Central memory CD8-positive, alpha-beta T cell (primary cell): Measurements from ENCODE around the gene IL20.
A peak's percentile ranks its signal among the peaks of the same experiment; 100 is the strongest.

Experiments used
- ATAC-seq: fragments of 150-1000 bp; cut with Tn5 transposase; replicated peaks from 2 replicates; pipeline ENCODE4 v1.10.0; 2022; ENCODE audit warnings: mild to moderate bottlenecking, moderate FRiP score, moderate number of reproducible peaks; ENCODE audit not compliant: poor library complexity, severe bottlenecking; ENCODE audit errors: extremely low read depth
- DNase-seq, 2 donors: peaks; one replicate each; pipeline ENCODE4 v3.0.0; 2021; ENCODE audit warnings: low spot score in 2 of 2
- H3K27ac Mint-ChIP-seq: one replicate; pipeline ENCODE4 v1.8.0; 2022; ENCODE audit warnings: low read depth, mild to moderate bottlenecking, moderate library complexity, mixed read lengths
- H3K27me3 Mint-ChIP-seq: one replicate; pipeline ENCODE4 v1.8.0; 2022; ENCODE audit warnings: mixed read lengths
- H3K36me3 Mint-ChIP-seq: one replicate; pipeline ENCODE4 v1.8.0; 2022; ENCODE audit warnings: mild to moderate bottlenecking, moderate library complexity, mixed read lengths; ENCODE audit not compliant: insufficient read depth
- H3K4me1 Mint-ChIP-seq: one replicate; pipeline ENCODE4 v1.8.0; 2022; ENCODE audit warnings: mixed read lengths
- H3K4me3 Mint-ChIP-seq: one replicate; pipeline ENCODE4 v1.8.0; 2022; ENCODE audit warnings: mild to moderate bottlenecking, moderate library complexity, mixed read lengths
- H3K9me3 Mint-ChIP-seq: one replicate; pipeline ENCODE4 v1.8.0; 2022; ENCODE audit warnings: mixed read lengths

Gene IL20

DNA sequence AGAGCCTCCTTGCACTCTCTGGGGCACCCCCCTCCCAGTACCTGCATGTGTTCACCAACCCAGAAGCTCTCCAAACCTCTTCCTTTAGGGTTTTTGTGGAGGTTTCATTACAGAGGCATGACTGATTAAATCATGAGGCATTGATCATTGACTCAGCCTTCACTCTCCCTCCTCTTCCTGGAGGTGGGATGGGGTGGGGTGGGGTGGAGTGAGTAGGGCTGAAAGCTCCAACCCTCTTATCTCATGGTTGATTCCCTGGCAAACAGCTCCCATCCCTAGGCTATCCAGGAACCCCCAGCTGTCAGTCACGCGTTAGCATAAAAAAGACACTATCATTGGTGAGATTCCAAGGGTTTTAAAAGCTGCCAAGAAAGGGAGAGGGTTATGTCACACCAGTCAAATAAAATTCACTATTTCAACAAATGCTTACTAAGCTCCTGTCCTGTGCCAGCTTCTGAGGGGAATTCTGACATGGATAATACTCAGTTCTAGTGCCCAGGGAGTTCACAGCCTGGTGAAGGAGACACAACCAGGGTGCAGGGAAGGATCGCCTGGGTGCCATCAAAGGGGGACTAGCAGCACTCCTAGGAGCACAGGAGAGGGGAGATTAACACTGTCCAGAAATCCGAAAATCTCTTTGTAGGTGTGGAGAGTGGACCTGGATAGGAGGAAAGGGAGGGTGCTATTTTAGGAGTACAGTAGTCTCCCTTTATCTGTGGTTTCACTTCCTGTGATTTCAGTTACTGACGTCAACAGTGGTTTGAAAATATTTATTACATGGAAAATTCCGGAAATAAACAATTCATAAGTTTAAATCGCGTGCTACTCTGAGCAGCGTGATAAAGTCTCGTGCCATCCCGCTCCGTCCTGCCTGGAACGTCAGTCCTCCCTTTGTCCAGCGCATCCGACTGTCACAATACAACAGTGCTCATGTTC, 25.0 kb downstream of the IL20 start:
- peaks cover 12% of the 10 kb centered on the region for H3K4me1 Mint-ChIP-seq
- no peak overlapping the region for H3K27ac Mint-ChIP-seq
- no peak overlapping the region for H3K4me3 Mint-ChIP-seq
- peaks cover 35% of the 10 kb centered on the region for H3K27me3 Mint-ChIP-seq
- peak; percentile 19 for ATAC-seq
- no peak for DNase-seq
- no peaks in the 10 kb centered on the region for H3K9me3 Mint-ChIP-seq
- no peaks in the 10 kb centered on the region for H3K36me3 Mint-ChIP-seq

GRCh38 chr1:206891412-206891811, 26.0 kb downstream of the IL20 start:
- no peak for ATAC-seq
- H3K27ac Mint-ChIP-seq: no peak overlapping the region
- peaks cover 42% of the 10 kb centered on the region for H3K27me3 Mint-ChIP-seq
- no peaks in the 10 kb centered on the region for H3K9me3 Mint-ChIP-seq
- DNase-seq: no peak
- no peaks in the 10 kb centered on the region for H3K36me3 Mint-ChIP-seq
- peaks cover 12% of the 10 kb centered on the region for H3K4me1 Mint-ChIP-seq
- no peak overlapping the region for H3K4me3 Mint-ChIP-seq

DNA sequence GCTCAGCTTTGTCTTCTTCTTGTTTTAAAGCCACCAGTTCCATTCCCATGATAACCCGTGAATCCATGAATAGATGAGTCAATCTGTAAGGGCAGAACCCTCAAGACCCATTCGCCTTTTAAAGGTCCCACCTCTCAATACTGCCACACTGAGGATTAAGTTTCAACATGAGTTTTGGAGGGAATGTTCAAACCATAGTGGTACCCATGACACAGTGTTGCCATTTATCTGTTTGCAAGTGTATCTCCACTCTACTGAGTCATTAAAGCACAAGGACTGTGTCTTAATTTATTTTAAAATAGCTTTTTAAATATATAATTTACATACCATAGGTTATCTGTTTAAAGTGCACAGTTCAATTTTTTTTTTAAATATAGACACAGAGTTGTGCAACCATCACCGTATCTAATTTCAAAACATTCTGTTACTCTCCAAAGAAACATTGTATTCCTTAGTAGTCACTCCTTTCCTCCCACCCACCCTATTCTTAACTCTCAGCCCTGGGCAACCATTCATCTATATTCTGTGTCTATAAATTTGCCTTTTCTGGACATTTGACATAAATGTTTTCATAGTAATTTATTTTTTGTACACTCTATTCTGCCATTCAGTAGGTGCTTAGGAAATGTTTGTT, 27.0 kb downstream of the IL20 start:
- Mint-ChIP-seq H3K4me3 (no peak overlapping the region), H3K4me1 (peaks cover 12% of the 10 kb centered on the region), H3K27me3 (peaks cover 42% of the 10 kb centered on the region), H3K9me3 (no peaks in the 10 kb centered on the region), H3K27ac (no peak overlapping the region), H3K36me3 (no peaks in the 10 kb centered on the region)
- no peak for DNase-seq
- no peak for ATAC-seq

DNA sequence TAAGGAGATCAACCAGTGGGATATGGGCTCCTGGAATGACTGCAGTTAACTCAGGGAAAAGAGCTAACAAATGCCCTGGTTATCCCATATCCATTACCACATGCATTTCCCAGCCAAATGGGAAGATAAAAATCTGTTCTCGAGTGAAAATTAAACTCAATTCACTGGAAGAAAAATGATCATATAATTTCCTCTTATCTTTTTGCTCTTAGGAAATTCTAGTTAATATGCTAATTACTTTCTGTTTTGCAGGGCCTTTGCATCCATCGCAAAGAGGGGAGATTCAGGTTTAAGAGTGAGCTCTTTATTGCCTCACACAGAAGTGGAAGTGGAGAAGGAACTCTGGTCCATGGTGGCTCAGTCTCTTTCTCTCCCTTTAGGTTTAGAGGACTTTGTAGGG, 28.0 kb downstream of the IL20 start:
- ATAC-seq (no peak), DNase-seq (no peak)
- H3K9me3 Mint-ChIP-seq: no peaks in the 10 kb centered on the region
- peaks cover 12% of the 10 kb centered on the region for H3K4me1 Mint-ChIP-seq
- H3K27me3 Mint-ChIP-seq: peaks cover 42% of the 10 kb centered on the region
- H3K27ac Mint-ChIP-seq: no peak overlapping the region
- no peak overlapping the region for H3K4me3 Mint-ChIP-seq
- H3K36me3 Mint-ChIP-seq: no peaks in the 10 kb centered on the region

- no peaks in the 10 kb centered on the region for H3K9me3 Mint-ChIP-seq
- no peak for ATAC-seq
- H3K36me3 Mint-ChIP-seq: peaks cover 2% of the 10 kb centered on the region
- H3K4me1 Mint-ChIP-seq: peaks cover 23% of the 10 kb centered on the region
- H3K4me3 Mint-ChIP-seq: no peak overlapping the region
- H3K27me3 Mint-ChIP-seq: peaks cover 42% of the 10 kb centered on the region
- H3K27ac Mint-ChIP-seq: no peak overlapping the region
- no peak for DNase-seq
These were observed 29.9 kb downstream of the IL20 start for GRCh38 chr1:206895325-206895724.

- ATAC-seq (no peak), DNase-seq (no peak)
- Mint-ChIP-seq H3K4me1 (peaks cover 25% of the 10 kb centered on the region), H3K27me3 (peaks cover 41% of the 10 kb centered on the region), H3K4me3 (no peak overlapping the region), H3K36me3 (peaks cover 2% of the 10 kb centered on the region), H3K27ac (no peak overlapping the region), H3K9me3 (no peaks in the 10 kb centered on the region)
These were observed 30.4 kb downstream of the IL20 start for GRCh38 chr1:206895837-206896242.

DNA sequence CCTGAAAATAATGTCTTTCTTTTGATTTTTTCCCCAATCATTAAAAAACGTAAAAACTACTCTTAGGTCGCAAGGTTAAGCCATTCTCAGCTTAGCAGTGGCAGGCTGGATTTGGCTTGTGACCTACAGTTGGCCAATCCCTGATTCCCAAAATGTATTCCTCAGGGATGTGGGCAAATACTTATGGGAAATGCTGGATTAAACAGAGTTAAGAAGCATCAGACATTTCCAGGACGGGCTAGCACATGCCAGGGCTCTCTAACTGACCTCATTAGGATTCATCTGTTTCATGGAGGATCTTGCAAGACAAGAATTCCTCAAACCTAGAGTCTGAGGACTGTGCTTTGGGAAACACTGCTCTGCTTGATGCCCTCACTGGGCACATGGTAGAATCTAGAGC, 30.8 kb downstream of the IL20 start:
- no peak overlapping the region for H3K4me3 Mint-ChIP-seq
- peaks cover 36% of the 10 kb centered on the region for H3K27me3 Mint-ChIP-seq
- no peaks in the 10 kb centered on the region for H3K9me3 Mint-ChIP-seq
- H3K36me3 Mint-ChIP-seq: peaks cover 2% of the 10 kb centered on the region
- no peak overlapping the region for H3K27ac Mint-ChIP-seq
- H3K4me1 Mint-ChIP-seq: peaks cover 25% of the 10 kb centered on the region
- ATAC-seq (no peak), DNase-seq (no peak)

- Mint-ChIP-seq H3K4me1 (peaks cover 20% of the 10 kb centered on the region), H3K27me3 (peaks cover 28% of the 10 kb centered on the region), H3K36me3 (peaks cover 7% of the 10 kb centered on the region), H3K4me3 (no peak within 1 kb of the TSS), H3K27ac (no peak within 1 kb of the TSS), H3K9me3 (no peaks in the 10 kb centered on the region)
- ATAC-seq (no peak), DNase-seq (no peak)
These were observed 31.8 kb downstream of the IL20 start, which contains the start of gene IL24 for GRCh38 chr1:206897175-206897574. Gene IL24 (plus strand): TSS chr1:206897443. CDS start chr1:206897833, 390 bp downstream.

- H3K27me3 Mint-ChIP-seq: peaks cover 24% of the 10 kb centered on the region
- DNase-seq (no peak), ATAC-seq (no peak)
- H3K27ac Mint-ChIP-seq: peak overlapping the region; percentile 80
- H3K36me3 Mint-ChIP-seq: peaks cover 13% of the 10 kb centered on the region
- no peak overlapping the region for H3K4me3 Mint-ChIP-seq
- no peaks in the 10 kb centered on the region for H3K9me3 Mint-ChIP-seq
- peaks cover 20% of the 10 kb centered on the region for H3K4me1 Mint-ChIP-seq
These were observed 32.9 kb downstream of the IL20 start for GRCh38 chr1:206898089-206898914.

DNA sequence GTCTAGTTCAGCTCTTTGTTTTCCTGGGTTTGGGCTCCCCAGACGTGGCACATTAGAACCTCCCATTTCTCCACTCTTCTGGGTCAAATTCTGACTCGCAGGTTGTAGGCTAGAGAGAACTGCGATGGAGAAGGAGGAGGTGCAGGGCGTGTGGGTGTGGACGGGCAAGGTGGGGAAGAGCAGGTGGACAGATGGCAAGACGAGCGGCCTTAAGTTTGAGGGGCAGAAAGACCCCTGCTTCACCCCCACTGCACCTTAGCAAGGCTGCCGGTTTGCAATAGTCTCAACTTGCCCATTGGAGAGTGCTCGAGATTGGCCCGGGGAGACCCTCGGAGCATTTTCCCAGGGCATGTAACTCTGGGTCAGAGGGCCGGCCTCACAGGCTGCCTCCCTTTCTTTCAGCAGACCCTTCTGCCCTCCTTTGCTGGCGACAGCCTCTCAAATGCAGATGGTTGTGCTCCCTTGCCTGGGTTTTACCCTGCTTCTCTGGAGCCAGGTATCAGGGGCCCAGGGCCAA, 33.5 kb downstream of the IL20 start:
- no peak overlapping the region for H3K4me3 Mint-ChIP-seq
- peak overlapping the region; percentile 80 for H3K27ac Mint-ChIP-seq
- DNase-seq: no peak
- no peak for ATAC-seq
- peaks cover 20% of the 10 kb centered on the region for H3K36me3 Mint-ChIP-seq
- H3K9me3 Mint-ChIP-seq: no peaks in the 10 kb centered on the region
- peaks cover 18% of the 10 kb centered on the region for H3K27me3 Mint-ChIP-seq
- peaks cover 20% of the 10 kb centered on the region for H3K4me1 Mint-ChIP-seq

GRCh38 chr1:206899717-206900116, 34.3 kb downstream of the IL20 start:
- H3K4me1 Mint-ChIP-seq: peaks cover 24% of the 10 kb centered on the region
- H3K27me3 Mint-ChIP-seq: peaks cover 11% of the 10 kb centered on the region
- H3K9me3 Mint-ChIP-seq: no peaks in the 10 kb centered on the region
- H3K4me3 Mint-ChIP-seq: no peak overlapping the region
- H3K36me3 Mint-ChIP-seq: peaks cover 27% of the 10 kb centered on the region
- DNase-seq: no peak
- peak overlapping the region; percentile 80 for H3K27ac Mint-ChIP-seq
- ATAC-seq: no peak

DNA sequence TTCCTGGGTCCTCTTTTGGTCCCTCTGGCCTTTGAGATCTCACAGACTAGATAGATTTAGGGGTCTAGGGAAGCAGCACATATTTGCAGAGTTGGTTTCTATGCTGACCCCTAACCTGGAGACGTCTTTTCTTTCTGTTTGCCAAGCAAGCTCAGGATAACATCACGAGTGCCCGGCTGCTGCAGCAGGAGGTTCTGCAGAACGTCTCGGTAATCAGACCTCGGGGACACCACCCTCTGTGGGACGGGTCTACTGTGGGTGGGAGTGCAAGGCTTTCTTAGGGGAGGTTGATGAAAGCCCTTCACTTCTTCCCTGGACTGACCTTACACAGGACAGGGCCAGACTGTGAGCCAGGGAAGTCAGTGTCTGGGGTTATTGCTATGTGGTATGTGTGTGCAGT, 34.7 kb downstream of the IL20 start:
- Mint-ChIP-seq H3K4me3 (no peak overlapping the region), H3K27ac (peak overlapping the region; percentile 48), H3K36me3 (peaks cover 27% of the 10 kb centered on the region), H3K27me3 (peaks cover 10% of the 10 kb centered on the region), H3K9me3 (no peaks in the 10 kb centered on the region), H3K4me1 (peaks cover 28% of the 10 kb centered on the region)
- ATAC-seq (no peak), DNase-seq (no peak)
